Hematopoietic multipotent progenitor cell treated with erythropoietin and hydrocortisone succinate and interleukin-3 and kit ligand, for 4 days (in vitro differentiated cells): ENCODE data around the gene RNF214.
A peak's percentile ranks its signal among the peaks of the same experiment; 100 is the strongest.
"Not testable (repeated sequence)": the region's sequence is repeated elsewhere in the genome, so short reads cannot be mapped to it uniquely, and the experiment has no call there.

ENCODE experiments used
- DNase-seq: peaks from one replicate; pipeline ENCODE4 v3.0.0-alpha.2; 2015

Gene RNF214

GRCh38 chr11:117232911-117233409, 489 bp downstream of the RNF214 start:
- DNase-seq = peak; percentile 38

DNA sequence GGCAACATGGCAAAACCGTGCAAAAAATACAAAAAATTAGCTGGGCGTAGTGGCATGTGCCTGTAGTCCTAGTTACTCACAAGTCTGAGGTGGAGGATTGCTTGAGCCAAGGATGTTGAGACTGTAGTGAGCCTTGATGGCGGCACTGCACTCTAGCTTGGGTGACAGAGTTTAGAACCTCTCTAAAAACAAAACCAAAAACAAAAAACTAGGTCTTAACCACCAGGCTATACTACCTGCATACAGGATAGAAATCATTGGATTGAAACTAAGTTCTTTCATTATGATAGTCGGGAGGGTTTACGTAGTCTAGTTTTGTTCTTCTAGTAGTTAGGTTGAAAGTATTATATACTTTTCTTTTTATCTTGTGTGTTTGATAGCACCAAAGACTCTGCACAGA, 5.8 kb downstream of the RNF214 start:
- DNase-seq = no peak

DNA sequence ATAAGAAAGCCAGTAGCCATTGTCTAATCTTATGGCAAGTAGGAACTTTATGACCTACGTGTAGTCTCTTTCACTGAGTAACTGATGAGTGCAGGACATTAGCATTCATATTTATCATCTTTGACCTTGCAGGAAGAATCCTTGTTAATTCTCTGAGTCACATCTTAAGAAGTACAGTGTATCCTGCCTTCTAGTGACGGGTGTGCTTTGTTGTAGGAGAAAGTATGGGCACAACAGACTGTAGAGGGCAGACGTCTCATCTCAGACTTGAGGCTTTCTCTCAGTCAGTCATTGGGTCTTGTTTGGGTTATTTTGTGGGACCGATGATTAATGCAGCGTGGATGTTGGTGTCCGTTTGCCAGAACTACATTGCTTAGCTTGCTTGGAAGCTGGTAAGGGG, 6.8 kb downstream of the RNF214 start:
- no peak for DNase-seq

DNA sequence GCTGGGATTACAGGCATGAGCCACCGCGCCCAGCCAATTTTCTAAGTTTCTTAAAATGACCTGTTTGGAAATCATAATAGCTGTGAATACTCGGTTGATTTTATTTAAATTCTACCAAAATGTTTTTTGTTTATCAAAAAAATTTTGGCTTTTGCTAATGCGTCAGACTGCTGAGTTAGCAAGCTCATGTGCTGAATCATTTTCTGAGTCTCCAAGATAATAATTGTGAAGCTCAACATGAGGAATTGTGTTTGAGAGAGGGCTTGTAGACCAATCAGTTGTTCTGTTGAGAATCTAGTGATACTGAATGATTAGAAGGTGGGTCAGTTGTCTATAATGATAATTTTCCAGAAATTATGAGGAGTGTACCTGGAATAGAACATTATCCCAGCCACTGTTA, 15.9 kb downstream of the RNF214 start:
- no peak for DNase-seq

DNA sequence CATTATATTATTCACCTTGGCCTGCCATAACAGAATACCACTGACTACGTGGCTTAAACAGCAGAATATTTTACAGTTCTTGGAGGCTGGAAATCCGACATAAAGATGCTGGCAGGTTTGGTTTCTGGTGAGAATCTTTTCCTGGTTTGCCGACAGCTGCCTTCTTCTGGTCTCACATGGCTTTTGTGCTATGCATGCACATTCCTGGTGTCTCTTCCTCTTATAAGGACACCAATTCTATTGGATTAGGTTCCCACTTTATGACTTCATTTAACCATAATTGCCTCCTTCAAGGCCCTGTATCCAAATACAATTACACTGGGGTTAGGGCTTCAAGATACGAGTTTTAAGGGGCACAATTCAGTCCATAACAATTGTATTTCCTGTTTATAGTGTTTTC, 17.1 kb downstream of the RNF214 start:
- DNase-seq = no peak

DNA sequence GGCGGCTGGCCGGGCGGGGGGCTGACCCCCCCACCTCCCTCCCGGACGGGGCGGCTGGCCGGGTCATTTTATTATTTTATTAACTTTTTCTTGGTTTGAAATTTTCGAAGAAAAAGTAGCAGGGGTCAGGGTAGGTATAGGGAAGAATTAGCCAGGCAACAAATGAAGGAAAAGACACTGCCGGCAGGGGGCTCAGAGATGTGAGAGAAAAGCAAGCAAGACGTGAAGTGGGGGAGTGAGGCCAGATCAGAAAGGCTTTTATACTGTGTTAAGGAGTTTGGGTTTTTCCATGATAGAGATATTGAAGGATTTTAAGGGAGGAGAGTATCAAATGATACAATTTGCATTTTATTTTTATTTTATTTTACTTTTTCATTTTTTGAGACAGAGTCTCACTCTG, 19.0 kb downstream of the RNF214 start:
- no peak for DNase-seq

DNA sequence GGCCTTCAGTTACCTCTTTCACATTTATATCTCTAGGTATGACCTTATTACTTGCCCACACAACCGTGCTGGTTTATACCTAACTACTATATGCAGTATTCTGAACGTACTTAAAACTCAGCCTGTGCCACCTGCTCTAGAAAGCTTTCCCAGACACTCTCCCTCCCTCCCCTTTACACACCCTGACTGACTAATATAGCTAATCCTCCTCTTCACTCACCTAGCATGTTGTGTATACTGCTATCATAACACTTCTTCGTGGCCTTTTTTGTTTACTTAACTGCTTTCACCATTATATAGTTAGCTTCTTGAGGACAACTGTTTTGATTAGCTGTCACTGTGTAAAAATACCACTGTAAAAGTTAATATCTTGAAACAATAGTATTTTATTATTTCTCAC, 23.5 kb downstream of the RNF214 start:
- DNase-seq = no peak

DNA sequence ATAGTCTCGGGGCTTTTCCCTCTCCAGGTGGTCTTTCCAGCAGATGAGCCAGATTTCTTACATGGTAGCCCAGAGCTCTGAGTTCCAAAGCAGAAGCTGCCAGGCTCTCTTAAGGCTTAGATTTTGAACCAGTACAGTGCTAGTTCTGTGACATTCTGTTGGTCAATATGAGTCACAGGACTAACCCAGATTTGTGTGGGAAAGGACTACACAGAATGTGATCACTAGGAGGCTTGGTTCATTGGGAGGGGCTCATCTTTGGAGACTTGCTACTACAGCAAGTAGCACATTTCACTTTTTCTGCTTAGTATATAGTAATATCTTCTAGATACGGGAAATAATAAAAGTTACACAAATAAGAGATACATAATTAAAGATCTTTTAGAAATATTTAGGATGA, 24.1 kb downstream of the RNF214 start:
- no peak for DNase-seq

DNA sequence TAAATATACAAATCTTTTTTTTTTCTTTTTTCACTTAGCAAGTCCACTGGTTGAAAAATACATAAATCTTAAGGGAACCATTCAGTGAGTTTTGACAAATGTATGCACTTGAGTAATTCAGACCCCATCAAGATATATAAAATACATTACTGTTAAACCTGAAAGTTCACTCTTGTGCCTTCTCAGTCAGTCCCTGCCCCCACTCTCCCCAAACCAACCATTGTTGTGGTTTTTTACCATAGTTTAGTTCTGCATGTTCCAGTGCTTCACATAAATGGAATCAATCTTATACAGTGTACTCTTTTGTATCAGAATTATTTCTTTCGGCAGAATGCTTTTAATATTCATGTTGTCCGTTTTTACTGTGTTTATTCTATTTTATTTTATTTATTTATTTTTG, 26.1 kb downstream of the RNF214 start:
- DNase-seq = no peak

- no peak for DNase-seq
These were observed 26.9 kb downstream of the RNF214 start for GRCh38 chr11:117259417-117259816.

DNA sequence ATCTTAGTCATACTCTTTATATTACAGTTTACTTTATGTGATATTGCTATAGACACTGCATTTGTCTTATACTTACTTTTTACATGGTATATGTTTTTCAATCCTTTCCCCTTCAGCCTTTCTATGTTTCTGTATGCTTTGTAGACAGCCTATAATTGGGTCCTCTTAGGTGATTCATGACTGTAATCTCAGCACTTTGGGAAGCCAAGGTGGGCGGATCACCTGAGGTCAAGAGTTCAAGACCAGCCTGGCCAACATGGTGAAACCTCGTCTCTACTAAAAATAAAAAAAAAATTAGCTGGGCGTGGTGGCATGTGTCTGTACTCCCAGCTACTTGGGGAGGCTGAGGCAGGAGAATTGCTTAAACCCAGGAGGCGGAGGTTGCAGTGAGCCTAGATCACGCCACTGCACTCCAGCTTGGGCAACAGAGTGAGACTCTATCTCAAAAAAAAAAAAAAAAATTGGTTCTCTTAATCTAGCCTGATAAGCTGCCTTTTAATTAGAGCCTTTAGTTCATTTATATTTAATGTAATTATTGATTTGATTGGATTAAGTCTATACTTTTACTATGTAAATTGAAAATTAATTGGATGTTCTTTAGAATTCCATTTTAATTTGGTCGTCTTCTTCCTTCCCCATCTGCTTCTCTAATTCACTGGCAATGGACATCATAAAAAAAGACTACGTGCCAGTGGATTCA, 32.3 kb downstream of the RNF214 start:
- not testable (repeated sequence) for DNase-seq

DNA sequence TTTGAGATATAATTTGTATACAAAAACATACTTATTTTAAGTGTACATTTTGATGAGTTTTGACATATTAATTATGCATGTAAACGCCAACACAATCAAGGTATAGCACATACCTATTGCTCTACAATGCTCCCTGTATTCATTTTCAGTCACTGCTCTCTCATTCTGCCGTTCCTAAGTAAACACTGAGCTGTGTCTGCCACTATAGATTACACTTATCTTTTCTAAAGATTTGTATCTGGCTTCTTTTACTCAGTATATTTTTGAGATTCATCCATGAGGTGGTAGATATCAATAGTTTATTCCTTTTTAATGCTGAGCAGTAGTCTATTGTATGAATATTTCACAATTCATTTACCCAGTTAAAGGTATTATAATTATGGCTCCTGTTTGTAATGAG, 33.3 kb downstream of the RNF214 start:
- DNase-seq = no peak

- no peak for DNase-seq
These were observed 37.4 kb downstream of the RNF214 start for GRCh38 chr11:117269856-117270255.

- DNase-seq = no peak
These were observed 38.7 kb downstream of the RNF214 start for GRCh38 chr11:117271208-117271607.

- DNase-seq = peak; percentile 43
These were observed 39.7 kb downstream of the RNF214 start for GRCh38 chr11:117272175-117272574.

DNA sequence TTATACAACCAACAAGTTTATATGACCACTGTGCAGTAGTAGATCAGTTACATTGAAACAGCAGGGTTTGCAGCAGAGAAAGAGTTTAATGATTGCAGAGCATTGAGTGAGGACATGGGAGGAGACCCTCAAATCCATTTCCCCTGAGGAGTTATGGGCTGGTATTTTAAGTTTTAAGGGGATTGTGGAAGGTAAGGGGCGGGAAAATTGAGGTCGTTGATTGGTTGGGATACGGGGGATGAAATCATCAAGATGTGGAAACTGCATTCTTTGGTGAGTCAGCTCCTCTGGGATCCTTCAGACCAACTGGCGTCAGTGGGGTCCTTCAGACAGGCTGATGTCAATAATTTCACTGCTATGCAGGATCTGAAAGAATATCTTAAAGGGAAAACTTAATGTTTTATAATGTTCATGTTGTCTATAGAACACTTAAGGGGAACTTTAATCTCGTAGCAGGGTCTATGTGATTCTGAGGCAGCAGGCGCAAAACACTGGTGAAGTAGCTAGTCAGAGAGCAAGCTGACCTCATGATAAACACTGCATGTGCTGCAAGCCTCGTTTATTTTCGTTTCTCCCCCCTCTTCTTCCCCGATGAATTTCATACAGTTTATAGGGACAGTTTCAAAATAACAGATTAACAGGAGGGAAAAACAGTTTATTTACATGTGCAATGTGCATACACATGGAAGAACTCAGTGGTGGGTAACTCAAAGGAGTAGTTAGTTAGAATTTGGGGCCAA, 41.2 kb downstream of the RNF214 start:
- no peak for DNase-seq

GRCh38 chr11:117278347-117278746, 45.9 kb downstream of the RNF214 start:
- no peak for DNase-seq

DNA sequence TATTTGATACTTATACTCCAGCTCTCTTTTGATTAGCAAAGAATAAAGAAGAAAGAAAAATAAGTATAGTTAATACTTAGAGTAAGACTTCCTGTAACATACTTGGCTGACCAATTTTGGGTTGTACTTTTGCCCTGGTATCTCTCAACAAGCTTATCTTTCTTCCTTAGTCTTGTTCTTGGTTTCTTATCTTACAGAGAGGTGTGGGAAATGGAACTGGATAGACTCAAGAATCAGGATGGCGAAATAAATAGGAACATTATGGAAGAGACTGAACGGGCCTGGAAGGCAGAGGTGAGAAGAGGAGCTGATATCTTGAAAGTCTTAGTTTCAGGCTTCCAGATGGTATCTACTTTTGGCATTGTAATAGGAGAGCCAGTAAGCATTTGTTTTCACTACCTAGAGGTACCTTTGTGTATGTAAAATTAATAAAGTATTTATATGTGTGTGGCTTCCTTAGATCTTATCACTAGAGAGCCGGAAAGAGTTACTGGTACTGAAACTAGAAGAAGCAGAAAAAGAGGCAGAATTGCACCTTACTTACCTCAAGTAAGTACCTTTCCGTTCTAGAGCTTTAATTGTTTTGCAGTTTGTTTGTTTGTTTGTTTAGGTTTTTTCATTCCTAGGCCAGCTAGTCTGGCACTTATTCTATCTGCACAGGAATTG, 47.4 kb downstream of the RNF214 start:
- DNase-seq = no peak

GRCh38 chr11:117281159-117281558, 48.7 kb downstream of the RNF214 start:
- DNase-seq = no peak

DNA sequence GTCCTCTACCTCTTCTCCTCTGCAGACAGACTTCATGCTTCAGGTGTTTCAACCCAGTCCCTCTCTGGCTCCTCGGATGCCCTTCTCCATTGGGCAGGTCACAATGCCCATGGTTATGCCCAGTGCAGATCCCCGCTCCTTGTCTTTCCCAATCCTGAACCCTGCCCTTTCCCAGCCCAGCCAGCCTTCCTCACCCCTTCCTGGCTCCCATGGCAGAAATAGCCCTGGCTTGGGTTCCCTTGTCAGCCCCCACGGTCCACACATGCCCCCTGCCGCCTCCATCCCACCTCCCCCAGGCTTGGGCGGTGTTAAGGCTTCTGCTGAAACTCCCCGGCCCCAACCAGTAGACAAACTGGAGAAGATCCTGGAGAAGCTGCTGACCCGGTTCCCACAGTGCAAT, 49.4 kb downstream of the RNF214 start:
- no peak for DNase-seq

- DNase-seq = no peak
These were observed 50.5 kb downstream of the RNF214 start for GRCh38 chr11:117282956-117283355.

DNA sequence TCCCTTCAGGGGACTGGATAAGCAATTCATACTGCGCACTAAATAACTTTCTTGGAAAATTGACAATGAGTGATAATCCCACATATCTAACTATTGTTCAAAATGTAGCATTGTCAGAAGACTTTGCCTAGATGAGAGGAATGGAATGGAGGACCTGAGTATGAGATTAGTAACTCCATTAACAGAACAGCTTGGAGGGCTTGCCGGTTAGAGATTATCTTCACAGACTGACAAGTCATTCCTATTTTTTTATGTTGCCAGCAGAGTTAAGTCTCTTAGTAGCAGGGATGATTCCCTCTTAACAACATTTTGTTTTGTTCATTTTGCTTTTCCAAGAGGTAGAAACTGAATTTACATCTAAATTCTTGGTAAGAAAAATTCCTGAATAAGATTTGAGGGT, 51.6 kb downstream of the RNF214 start:
- no peak for DNase-seq

DNA sequence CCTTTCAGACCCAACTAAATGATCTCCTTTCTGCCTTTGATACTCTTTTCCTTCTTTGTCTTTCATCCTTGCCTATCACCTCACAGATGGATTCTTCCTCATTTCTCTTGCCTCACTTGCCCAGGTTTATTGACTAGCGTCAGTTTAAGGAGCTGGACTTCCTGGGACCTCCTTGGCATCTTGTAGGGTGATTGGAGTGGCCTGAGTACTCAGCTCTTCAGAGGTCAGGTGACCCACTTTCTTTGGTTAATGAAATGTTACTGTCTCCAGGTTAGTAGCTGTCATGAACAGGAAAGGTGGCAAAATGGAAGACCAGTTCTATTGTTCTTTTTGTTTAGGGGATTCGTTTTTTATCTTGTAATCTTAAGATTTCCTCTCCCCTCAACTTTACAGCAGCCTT, 54.1 kb downstream of the RNF214 start:
- no peak for DNase-seq

GRCh38 chr11:117287668-117288067, 55.2 kb downstream of the RNF214 start:
- DNase-seq = no peak
